ENCODE data around the gene ZNF865.
"Not testable (repeated sequence)": the region's sequence is repeated elsewhere in the genome, so short reads cannot be mapped to it uniquely, and the experiment has no call there.

ZNF865 gene

DNA sequence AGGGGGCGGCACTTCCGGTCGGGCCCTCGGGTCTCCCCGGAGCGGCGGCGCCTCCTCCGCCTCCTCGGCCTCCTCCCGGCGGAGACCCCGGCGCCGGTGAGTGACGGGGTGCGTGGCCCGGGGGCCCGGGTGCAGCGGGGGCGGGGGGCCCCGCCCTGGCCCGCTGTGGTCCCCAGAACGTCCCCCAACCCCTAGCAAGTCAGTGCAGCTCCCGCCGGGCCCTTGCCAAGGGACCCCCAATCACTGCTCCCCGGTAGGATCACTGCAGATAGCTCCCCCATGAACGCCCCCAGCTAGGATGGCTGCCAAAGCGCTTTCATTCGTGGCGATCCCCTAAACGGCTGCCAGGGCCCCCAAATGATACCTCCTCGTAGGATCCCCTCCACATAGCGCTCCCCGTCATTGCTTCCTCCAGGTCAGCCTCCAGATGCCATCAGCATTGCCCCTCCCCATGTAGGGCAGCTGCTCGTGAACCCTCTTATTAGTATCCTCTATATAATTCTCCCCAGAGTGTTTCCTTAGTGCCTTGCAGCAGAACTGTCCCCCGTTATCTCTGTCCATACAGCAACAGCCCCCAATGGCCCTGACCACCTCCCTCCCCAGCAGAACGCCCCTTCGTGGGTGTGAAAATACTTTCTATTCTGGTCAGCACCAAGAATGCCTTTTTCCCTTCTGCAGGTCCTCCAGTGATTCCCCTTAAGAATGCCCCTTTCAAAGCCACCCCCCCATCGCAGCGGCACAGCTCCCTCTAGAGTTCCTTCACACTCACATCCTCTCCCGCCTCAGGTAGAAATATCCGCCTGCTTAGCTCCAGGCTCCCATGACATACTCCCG lies at the start of gene ZNF865:
ZNF865 (plus strand) TSS at position 11 of the 834 bp plus-strand sequence. CDS start 7,972 bp downstream, outside the sequence.
- peak in 1 of 2 experiments; percentile 79 for DNase-seq

GRCh38 chr19:55559684-55560083 lies 45.8 kb upstream of the ZNF865 start:
- DNase-seq, result no peak

DNA sequence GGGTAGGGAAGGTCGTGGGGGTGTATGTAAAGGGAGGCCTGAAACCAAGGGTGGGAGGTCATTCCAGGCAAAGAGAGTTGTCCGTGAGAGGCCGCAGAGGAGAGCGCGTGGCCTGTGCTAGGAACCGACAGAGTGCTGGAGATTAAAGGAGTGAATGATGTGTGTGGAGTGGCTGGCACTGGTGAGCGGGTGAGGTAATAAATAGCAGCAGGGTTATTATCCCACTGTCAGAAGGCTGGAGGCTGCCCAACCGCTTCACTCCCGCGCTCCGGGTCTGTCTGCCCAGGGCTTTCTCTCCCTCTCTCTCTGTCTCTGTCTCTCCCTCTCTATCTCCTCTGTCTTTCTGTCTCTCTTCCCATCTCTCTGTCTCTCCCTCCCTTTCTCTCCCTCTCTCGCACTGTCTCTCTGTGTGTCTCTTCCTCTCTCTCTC lies 42.2 kb upstream of the ZNF865 start:
- DNase-seq, result no peak

DNA sequence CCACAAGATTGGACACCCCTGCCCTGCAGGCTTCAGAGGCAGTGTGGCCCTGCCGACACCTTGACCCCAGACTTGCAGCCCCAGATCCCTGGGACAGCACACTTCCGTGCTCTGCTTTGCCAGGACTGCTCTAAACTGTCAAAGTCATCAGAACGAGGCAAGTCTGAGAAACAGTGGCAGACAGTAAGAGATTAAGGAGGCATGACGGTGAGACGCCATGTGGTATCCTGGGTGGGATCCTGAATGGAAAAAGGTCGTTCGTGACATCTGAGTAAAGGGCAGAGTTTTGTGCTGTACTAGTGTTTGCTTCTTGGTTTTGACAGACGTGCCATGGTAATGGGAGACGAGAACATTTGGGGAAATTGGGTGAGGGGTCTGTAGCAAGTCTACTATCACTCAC lies 38.6 kb upstream of the ZNF865 start:
- no peak for DNase-seq

DNA sequence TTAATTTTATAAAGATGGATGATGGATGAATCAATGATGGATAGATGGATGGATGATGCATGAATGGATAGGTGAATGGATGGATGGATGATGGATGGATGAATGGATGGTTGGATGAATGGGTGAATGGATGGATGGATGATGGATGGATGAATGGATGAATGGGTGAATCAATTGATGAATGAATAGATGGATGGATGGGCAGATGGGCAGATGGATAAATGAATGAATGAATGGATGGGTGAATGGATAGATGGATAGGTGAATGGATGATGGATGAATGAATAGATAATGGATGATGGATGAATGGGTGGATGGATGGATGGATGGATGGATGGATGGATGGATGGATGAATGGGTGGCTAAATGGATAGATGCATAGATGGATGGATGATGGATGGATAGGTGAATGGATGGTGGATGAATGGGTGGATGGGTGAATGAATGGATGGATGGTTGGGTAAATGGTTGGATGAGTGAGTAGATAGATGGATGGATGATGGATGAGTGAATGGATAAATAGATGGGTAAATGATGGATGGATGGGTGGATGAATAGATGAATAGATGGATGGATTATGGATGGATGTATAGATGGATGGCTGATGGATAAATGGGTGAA lies 37.6 kb upstream of the ZNF865 start:
- DNase-seq, result no peak

- not testable (repeated sequence) for DNase-seq
These were observed 36.0 kb upstream of the ZNF865 start for GRCh38 chr19:55569477-55569876.

- DNase-seq, result not testable (repeated sequence)
These were observed 31.5 kb upstream of the ZNF865 start for GRCh38 chr19:55573929-55574328.

- no peak for DNase-seq
These were observed 28.7 kb upstream of the ZNF865 start for GRCh38 chr19:55576746-55577145.

- no peak for DNase-seq
These were observed 27.3 kb upstream of the ZNF865 start for GRCh38 chr19:55578031-55578760.

GRCh38 chr19:55578761-55579747 lies 26.4 kb upstream of the ZNF865 start:
- DNase-seq, result no peak

GRCh38 chr19:55579766-55580621 lies 25.5 kb upstream of the ZNF865 start:
- DNase-seq, result no peak

GRCh38 chr19:55580628-55581144 lies 24.8 kb upstream of the ZNF865 start, which contains the start of gene ZNF579:
TSS of gene ZNF579 (minus strand) at chr19:55580848. CDS start at chr19:55579639, 1,209 bp downstream.
- peak; percentile 54 to 73 for DNase-seq

- DNase-seq, result no peak
These were observed 24.2 kb upstream of the ZNF865 start for GRCh38 chr19:55581145-55581822.

DNA sequence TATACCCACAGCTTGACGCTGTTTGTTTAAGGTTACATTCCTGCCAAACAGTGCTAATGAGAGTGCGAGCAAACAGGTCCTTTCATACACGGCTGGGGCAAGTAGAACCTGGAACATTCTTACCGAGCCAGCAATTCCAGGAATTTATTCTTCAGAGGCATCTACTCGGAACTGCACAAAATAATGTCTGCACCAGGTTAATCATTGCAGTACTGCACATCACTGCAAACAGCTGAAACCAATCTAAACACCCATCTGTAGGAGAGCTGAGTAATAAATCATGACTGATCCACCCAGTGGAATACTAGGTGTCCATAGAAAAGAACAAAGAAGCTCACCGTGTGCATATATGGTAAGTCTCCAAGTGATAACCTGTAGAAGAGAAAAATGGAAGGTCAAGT lies 23.6 kb upstream of the ZNF865 start:
- DNase-seq, result no peak

- DNase-seq, result not testable (repeated sequence)
These were observed 23.2 kb upstream of the ZNF865 start for GRCh38 chr19:55582284-55582683.

DNA sequence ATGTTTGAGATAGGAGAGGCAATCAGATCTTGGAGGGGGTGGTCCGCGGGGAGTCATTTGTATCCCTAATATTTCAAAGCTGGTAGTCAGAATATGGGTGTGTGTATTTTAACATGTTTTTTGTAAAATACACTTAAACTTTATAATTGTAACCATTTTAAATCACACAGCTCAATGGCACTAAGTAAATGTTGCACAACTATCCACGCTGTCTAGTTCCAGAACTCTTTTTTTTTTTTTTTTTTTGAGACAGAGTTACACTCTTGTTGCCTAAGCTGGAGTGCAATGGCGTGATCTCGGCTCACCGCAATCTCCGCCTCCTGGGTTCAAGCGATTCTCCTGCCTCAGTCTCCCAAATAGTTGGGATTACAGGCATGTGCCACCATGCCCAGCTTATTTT lies 21.6 kb upstream of the ZNF865 start:
- not testable (repeated sequence) for DNase-seq

- DNase-seq, result no peak
These were observed 20.6 kb upstream of the ZNF865 start for GRCh38 chr19:55584871-55585270.

DNA sequence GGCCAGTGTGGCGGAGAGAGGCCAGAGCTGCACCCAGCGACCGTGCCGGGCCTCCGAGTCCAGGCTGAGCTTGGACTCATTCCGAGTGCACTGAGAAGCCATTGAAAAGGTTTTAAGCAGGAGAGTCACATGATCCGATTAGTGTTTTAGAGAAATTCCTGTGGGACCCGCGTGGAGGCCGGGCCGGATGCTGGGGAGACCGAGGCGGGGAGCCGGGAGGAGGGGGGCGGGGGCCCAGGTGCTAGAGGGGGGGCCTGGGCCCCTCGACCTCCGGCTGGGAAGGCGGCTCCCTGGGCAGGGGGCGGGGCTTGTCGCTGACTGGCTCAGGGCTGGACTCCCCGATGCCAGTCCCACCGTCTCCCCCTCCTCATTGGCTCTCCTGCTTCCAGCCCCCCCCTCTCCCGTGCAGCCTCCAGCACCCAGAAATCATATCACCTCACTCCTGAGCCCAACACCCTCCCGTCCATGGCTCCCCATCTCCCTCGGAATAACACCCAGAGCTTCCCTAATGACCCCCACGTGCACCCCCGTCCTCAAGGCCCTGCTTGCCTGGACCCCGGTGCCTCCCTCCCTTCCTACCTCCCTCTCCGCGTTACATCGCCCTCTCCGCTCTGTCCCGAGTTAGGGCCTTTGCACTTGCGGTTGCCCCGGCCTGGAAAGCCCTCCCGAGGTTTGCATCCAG lies 19.6 kb upstream of the ZNF865 start:
- DNase-seq, result no peak

GRCh38 chr19:55586976-55587668 lies 18.3 kb upstream of the ZNF865 start:
- DNase-seq, result peak in 1 of 2 experiments; percentile 27
